Activated CD8-positive, alpha-beta memory T cell treated with anti-CD3 and anti-CD28 coated beads for 36 hours (primary cell): ENCODE data around the gene P2RX6. TPM values are rescaled to one million over a fixed set of nuclear protein-coding genes. Genes with fewer than 3 reads are reported as not detected.
"Not testable (repeated sequence)": the region's sequence is repeated elsewhere in the genome, so short reads cannot be mapped to it uniquely, and the experiment has no call there.

Source experiments
- CTCF ChIA-PET: fragments of 350-600 bp; sonication (Branson Sonifier 250); formaldehyde crosslinking; loops from one replicate; lab custom pipeline; 2021; ENCODE audit warnings: antibody characterized with exemption; lab: Charles Lee
- POLR2A ChIA-PET: fragments of 350-600 bp; sonication (Branson Sonifier 250); formaldehyde crosslinking; loops from one replicate; lab custom pipeline; 2021; ENCODE audit warnings: antibody characterized with exemption; lab: Charles Lee
- total RNA-seq, 2 experiments: library from RNA; stranded (reverse); gene quantifications; one replicate each; pipeline ENCODE4 v1.2.3, GENCODE V29; 2021

Gene P2RX6
- total RNA-seq, 2 experiments from 2014 or later: 0.38 to 0.40 TPM

DNA sequence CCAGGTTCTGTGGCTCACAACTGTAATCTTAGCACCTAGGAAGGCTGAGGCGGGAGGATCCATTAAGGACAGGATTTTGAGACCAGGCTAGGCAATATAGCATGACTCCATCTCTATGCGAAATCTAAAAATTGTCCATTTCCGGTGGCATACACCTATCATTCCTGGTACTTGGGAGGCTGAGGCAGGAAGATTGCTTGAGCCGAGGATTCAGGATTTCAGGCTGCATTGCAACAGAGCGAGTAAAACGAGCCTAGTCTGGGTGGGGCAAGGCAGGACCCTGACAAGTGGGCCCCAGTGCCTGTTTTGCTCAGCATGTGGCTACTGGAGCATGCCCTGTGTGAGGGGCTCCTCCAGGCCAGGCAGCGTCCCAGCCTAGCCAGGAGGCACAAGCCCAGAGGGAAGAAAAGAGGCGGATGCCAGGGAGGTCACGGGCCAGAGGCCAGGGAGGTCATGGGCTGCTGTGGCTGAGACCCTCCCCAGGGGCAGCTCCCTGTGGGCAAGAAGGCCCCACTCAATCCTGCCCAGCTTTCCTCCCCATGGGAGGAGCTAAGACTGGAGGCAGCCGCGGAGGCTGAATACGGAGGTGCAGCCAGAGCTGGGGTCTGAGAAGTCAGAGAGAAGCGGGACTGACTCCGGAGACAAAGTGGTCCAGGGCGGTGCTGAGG lies 39.2 kb downstream of the P2RX6 start:
- CTCF ChIA-PET: no interaction called here
- POLR2A ChIA-PET: no interaction called here

DNA sequence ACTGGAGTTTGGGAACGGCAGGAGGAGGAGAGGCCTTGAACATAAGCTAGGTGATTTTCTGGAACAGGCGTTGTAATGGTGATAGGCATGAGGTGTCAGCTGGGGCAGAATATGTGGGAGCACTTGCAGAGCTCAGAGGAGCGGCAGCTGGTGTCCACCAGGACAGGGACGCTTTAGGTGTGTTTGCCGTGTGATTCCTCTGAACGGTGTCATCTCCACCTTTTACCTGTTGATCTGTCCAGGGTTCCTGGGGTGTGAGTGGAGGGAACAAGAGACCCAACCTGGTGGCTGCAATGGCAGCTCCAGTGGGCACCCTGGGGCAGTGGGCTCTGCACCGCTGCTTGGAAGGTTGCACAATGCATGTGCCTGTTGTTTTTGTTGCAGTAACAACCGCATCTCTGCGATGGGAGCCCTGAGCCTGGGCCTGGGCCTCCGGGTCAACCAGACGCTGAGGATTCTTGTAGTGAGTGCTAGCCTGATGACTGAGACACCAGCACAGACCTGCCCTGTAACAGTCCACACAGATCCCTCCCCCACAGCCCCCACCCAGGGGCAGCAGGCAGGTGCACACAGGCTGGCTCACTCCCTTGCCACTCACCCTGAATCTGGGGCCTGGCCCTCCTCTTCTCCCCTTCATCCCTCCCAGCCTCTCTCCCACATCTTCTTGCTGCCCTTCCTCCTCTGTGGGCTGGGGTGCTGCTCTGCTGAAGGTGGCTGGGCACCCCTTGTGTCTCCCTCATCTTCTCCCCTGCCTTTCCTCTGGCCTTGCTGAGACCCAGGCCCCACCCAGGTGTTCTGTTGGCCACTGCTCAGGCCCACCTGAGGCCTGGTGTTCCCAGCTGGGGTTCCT lies 40.0 kb downstream of the P2RX6 start:
- CTCF ChIA-PET: no interaction called here

DNA sequence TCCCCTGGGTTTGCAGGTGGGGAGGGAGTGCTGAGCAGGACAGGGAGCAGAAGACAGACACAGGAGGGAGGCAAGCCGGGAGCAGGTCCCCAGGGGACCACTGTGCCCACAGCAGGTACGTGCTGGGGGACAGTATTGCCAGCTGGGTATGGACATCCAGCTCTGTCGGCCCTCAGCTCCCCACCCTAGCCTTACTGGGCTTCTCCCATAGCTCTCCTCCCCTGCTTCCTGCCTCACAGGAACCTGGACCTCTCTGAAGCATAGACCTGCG lies 40.5 kb downstream of the P2RX6 start:
- POLR2A ChIA-PET: no interaction called here
- CTCF ChIA-PET: no interaction called here

More for the DNA sequence above, 40.0 kb downstream of the P2RX6 start:
- POLR2A ChIA-PET: no interaction called here

DNA sequence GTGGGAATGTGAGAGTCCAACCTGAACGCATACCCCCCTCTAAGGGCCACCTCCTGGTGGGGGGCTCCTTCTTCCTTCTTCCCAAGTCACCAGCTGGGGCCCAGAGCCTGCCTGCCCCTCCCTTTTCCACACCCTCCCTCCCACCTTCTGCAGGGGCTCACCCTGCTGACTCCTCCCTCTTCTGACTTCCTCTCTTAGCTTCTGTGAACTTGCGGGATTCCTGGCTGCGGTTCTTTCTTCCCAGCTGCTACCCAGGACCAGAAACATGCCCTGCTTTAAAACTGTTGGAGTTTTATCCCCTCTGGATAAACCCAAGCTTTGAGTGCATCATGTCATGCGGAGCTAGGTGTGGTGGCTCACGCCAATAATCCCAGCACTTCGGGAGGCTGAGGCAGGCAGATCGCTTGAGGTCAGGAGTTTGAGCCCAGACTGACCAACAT lies 40.9 kb downstream of the P2RX6 start:
- CTCF ChIA-PET: no interaction called here
- POLR2A ChIA-PET: no interaction called here

DNA sequence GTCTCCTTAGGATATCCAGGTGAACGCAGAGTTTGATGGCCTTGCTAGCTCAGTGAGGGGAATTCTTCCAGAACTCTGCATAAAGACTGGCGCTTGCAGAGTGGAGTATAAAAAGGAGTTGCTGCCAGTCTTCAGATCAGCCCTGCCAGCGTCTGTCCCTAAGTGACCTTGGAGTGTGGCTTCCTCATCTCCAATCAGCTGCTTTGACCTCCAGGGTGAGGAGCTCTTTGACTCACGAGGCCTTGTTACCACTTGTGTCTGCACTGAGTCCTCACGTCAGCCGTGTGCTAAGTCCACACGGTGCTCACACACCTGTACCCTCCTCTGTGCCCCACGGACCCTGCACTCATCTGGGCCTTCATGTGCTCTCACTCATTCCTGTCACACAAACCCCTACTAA lies 45.4 kb downstream of the P2RX6 start:
- POLR2A ChIA-PET, CTCF ChIA-PET: not testable (repeated sequence)

DNA sequence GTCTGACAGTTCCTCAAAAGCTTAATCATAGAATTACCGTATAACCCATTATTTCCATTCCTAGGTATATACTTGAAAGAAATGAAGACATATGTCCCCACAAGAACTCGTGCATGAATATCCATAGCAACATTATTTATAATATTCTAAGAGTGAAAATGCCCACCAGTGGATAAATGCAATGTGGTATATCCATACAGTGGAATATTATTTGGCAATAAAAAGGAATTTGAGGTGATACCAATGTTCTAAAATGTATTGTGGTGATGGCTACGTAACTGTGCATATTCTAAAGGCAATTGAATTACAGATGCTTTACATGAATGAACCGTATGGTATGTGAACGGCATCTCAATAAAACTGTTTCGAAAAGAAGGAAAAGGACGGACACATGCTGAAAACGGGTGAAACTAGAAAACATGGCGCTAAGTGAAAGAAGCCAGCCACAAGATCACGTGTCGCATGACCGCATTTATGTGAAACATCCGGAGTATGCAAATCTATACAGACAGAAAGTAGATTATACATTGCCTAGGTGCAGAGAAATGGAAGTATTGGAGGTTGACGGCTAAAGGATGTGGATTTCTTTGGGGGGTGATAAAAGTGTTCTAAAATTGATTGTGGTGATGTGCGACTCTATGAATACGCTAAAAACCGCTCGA lies 46.8 kb downstream of the P2RX6 start:
- CTCF ChIA-PET, POLR2A ChIA-PET: not testable (repeated sequence)

DNA sequence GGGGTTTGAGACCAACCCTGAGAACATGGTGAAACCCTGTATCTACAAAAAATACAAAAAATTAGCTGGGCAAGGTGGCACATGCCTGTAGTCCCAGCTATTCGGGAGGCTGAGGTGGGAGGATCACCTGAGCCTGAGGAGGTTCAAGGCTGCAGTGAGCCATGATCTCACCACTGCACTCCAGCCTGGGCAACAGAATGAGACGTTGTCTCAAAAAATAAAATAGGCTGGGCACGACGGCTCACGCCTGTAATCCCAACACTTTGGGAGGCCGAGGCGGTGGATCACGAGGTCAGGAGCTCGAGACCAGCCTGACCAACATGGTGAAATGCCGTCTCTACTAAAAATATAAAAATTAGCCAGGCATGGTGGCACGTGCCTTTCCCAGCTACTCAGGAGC lies 49.5 kb downstream of the P2RX6 start:
- CTCF ChIA-PET: interaction anchor here (0.6 kb wide), 1 partner anchor 102 kb away, joined by 4 read pairs; no protein-coding TSS in a partner anchor
- POLR2A ChIA-PET: not testable (repeated sequence)

DNA sequence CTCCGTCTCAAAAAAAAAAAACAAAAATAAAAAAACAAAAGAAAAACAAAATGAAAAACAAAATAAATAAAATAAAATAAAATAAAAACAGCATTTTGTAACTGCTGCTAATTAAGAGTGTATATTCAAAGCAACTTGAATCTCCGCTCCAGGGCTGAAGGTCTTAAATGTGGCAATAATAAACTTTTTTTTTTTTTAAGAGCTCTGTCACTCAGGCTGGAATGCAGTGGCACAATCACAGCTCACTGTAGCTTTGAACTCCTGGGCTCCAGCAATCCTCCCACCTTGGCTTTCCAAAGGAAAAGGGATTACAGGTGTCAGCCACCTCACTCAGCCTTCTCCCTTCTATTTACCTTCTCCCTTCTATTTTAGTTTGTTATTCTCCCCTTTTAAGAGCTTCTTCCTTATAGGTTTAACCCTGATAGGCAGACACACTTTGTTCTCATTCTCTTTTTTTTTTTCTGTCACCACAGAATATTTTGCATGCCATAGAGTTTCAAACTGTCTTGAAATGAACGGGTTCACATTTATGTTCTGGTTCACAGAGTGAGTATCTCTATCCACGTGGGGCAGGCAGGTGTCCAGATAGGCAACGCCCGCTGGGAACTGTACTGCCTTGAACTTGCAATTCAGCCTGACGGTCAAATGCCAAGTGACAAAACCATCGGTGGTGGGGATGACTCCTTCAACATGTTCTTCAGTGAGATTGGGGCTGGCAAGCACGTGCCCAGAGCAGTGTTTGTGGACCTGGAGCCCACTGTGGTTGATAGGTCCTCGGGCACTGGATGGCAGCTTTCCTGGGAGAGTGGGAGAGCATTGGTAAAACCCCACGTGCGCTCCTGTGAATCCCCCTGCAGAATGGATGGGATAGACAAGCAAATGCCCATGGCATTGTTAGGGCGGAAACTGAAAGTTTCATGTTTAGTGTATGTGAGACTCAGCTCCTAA lies 50.2 kb downstream of the P2RX6 start:
- ChIA-PET CTCF (interaction anchor here (0.5 to 0.6 kb wide), 3 partner anchors 42 to 156 kb away, joined by 3 to 4 read pairs (median 3); no protein-coding TSS in a partner anchor), POLR2A (no interaction called here)

DNA sequence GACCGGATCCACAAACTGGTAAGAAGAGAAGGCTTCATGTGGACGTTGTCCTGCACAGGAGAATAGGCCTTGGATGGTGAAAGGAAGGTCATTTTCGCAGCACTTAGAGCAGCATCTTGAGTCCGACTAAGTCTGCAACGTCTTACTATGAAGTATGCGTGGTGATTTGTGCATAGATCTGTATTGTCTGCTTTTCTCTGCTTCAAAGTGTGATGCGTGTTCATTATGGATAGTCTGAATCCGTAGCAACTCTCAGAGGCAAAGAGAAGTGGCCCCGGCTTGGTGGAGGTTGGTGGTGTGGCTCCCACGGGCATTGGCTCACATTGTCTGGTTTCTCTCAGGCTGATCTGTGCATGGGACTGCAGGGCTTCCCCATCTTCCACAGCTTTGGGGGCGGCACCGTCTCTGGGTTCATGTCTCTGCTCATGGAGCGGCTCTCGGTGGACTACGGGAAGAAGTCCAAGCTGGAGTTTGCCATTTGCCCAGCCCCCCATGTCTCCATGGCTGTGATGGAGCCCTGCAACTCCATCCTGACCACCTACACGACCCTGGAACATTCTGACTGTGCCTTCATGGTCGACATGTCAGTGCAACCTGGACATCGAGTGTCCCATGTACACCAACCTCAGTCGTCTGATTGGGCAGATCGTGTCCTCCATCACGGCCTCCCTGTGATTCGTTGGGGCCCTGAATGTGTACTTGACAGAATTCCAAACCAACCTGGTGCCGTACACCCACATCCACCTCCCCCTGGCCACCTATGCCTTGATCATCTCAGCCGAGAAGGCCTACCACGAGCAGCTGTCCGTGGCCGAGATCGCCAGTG lies 52.3 kb downstream of the P2RX6 start:
- POLR2A ChIA-PET: no interaction called here
- CTCF ChIA-PET: interaction anchor here (0.5 kb wide), 1 partner anchor 29 kb away, joined by 4 read pairs; no protein-coding TSS in a partner anchor

DNA sequence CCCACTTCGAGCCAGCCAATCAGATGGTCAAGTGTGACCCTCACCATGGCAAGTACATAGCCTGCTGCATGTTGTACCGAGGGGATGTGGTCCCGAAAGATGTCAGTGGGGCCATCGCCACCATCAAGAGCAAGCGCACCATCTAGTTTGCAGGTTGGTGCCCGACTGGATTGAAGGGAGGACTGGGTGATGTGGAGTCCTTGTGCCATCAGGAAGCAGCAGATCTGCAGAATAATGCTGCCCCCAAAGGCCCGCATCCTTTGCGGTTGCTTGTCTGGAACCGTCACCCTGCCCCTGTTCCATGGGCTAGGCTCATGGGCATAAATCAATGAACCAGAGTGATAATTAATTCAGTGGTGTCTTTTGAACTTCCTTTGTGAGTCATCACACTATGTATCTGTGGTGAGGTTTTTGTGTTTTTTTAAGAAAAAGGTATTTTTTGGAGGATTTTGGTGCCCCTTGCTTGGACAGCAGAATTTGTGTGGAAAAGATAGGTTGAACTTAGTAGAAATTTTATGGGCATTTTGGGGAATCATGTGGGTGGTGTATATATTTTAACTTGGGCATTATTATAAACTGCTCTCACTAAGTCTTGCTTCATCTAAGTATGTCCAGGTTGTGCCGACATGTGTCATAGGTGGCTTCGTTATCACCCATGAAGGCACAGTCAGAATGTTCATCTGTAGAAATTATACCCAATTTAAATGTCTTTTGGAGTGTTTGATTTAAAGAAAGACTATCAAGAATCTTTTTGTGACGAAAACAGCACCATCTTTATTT lies 53.1 kb downstream of the P2RX6 start:
- CTCF ChIA-PET: no interaction called here
- POLR2A ChIA-PET: no interaction called here

DNA sequence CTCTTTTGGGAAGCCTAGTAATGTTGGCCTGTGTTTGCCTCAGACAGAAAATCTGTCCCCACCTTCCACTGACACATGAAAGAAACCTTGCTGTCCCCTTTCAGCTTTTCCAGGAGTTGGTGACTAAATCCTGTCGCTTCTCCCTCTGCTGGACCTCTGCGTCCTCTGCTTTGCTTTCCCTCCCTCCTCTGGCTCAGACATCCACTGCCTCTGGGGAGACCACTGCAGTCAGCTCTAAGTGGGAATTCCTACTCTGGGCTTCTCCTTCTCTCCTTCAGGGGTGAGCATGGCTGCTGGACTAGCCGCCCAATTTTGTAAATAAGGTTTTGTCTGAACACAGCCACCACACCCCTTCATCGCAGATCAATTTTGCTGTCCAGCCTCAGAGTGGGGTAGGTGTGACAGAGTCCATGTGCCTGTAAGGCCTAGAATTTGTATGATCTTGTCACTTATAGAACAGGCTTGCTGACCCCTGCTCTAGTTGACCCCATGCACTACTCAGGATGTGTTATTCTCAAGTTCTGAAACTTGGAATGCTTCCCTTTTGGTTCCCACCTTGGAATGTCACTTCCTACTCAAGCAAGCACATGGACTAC lies 53.8 kb downstream of the P2RX6 start:
- ChIA-PET POLR2A (no interaction called here), CTCF (no interaction called here)

DNA sequence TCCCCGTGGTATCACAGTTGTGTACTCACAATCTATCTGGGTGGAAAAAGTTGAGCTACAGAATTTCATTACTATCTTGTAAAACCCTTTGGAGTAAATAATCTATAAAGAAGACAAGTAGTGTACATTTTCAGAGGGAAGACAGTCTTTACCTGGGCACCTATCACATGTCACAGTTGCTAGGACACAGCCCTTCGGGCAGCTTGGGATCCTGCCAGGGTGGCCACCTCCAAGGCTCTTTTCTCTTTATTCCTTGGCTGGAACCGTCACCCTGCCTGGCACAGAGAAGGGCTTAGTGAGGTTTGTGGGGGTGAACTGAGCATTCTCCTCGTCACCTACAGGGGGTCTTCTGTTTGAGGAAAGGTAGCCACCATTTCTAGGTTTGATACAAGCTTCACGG lies 54.4 kb downstream of the P2RX6 start:
- CTCF ChIA-PET: no interaction called here
- POLR2A ChIA-PET: no interaction called here

DNA sequence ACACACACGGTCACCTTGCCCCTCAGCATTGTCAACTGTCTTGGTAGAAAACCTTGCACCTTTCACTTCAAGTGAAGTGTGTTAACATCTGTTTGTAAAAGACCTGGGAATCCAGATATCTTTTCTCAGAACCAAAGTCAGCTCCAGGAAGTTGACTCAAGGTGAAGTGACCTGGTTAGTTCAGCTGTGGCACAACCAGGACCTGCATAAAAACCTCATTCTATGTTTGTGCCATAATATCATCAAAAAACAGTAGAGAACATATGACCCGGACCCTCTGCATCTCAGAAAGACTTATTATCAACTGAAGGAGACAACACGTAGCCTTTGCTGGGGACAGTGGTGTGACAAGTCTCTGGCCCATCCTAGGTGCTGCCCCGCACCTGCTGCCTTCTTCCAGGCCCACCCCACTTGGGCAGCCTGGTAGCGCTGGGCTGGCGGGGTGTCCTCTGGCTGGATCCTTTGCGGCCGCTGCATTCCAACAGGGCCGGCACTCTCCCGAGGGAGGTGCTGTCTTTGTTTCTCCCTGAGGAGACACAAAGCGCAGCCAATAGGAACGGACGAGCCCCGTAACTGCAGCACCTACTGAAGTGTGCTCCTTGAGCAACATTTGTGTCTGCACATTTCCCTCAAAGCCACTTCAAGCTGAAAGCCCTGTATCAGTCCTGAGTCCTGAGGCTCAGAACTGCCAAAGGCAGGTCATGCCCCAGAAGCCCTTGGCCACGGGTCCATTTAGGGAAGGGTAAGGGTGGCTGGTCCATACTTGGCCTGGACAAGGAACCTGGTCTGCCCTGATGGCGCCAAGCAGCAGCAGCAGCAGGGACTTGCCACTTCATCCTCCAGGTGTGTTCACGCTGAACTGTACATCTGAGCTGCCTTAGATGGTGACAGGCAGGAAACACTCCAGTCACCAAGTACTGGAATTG lies 56.0 kb downstream of the P2RX6 start:
- ChIA-PET CTCF (interaction anchor here (0.6 kb wide), 1 partner anchor 842 kb away, joined by 3 read pairs; no protein-coding TSS in a partner anchor), POLR2A (no interaction called here)

DNA sequence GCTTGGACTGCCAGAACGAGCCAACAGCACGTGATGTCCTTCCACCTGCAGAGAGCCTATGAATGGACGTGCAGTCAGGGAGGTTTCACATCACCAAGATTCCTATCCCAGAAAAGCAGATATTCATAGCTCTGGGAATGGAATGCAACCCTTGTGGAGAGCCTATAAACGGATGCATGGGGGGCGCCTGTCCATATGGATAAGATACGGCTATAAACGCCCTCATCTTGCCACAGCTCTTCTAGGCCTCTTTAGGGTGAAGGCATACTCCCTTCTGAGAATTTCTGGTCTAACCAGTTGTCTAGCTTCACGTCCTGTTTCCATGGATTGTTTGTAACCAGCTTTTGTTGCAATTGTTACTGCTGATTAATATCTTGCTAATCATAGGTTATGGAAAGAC lies 56.8 kb downstream of the P2RX6 start:
- POLR2A ChIA-PET, CTCF ChIA-PET: not testable (repeated sequence)

DNA sequence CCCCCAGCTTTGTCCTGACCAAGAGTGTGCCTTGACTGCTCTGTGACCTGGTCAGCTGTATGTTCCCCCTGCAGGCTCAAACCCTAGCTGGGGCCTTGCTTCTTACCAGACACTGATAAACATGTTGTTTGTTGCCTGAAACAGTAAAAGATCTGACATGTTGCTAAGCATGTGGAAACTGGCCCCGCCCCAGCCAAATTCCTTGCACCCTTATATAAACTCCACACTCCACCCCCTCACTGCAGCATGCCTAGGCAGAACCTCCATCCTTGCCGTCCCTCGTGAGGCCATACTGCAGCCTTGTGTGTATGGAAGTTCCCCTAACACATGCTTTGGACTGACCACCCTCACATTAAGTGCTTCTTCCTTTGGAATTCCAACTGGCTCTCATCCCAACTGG lies 58.1 kb downstream of the P2RX6 start:
- CTCF ChIA-PET: no interaction called here
- POLR2A ChIA-PET: no interaction called here

DNA sequence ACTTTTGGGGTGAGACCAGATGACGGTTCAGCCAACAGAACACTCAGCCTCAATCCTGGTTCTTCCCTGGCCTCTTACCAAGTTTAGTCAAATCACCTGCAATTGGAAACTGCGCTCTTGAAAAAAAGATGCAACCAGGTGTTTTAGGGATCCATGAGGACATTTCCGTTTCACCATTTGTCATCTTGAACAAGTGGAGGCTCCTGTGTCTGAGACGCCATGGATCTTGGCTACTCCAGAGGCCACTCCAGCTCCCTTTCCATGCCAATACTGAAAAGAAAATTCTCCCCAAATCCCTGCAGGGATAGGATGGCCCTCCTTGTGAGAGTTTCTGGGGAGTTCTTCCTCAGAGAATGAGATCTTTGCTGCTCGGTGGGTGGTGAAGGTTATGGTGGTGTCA lies 58.5 kb downstream of the P2RX6 start:
- POLR2A ChIA-PET: no interaction called here
- CTCF ChIA-PET: no interaction called here
